ENCODE measurements around the gene PTPRZ1.

GRCh38 chr7:121960678-121961077 is 87.7 kb downstream of the PTPRZ1 start:
- TF ChIP-seq YY1 (IDR thresholded peaks at IDR 0.05; ENCODE audit: insufficient read depth, insufficient read length) (no peak), ZNF274 (IDR thresholded peaks at IDR 0.05; ENCODE audit: low read depth, low read length) (no peak)
